Astrocyte (in vitro differentiated cells and primary cell): ENCODE data around the gene ZNF439.

Experiments
- EZH2 ChIP-seq: IDR thresholded peaks from 2 replicates; pipeline ENCODE4 v1.6.1; 2012; ENCODE audit warnings: mild to moderate bottlenecking, low read length, inconsistent platforms; ENCODE audit not compliant: insufficient read depth
- TF ChIP-seq, protein P1 (sequence below): IDR thresholded peaks from 2 replicates; pipeline ENCODE4 v1.5.1; 2011; ENCODE audit warnings: low read depth, mild to moderate bottlenecking, inconsistent platforms, low read length, moderate library complexity; ENCODE audit not compliant: insufficient read depth

DNA sequence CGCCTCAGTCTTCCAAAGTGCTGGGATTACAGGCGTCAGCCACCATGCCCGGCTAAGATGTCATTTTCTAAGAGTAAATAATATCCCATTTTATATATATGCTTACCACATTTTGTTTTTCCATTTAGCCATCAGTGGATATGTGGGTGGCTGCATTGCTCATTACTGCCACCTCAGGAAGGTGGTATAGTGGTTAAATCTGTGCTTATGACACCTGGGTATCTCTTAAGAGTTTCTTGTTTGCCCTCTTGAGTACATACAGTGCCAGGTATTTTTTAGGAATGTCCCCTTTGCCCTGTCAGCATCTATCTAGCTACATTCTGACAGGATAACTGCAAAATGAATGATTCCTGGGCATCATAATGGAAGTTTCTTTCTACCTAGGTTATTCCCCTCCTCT is 53.7 kb downstream of the ZNF439 start:
- TF ChIP-seq, protein P1, sequence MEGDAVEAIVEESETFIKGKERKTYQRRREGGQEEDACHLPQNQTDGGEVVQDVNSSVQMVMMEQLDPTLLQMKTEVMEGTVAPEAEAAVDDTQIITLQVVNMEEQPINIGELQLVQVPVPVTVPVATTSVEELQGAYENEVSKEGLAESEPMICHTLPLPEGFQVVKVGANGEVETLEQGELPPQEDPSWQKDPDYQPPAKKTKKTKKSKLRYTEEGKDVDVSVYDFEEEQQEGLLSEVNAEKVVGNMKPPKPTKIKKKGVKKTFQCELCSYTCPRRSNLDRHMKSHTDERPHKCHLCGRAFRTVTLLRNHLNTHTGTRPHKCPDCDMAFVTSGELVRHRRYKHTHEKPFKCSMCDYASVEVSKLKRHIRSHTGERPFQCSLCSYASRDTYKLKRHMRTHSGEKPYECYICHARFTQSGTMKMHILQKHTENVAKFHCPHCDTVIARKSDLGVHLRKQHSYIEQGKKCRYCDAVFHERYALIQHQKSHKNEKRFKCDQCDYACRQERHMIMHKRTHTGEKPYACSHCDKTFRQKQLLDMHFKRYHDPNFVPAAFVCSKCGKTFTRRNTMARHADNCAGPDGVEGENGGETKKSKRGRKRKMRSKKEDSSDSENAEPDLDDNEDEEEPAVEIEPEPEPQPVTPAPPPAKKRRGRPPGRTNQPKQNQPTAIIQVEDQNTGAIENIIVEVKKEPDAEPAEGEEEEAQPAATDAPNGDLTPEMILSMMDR: no peak
- no peak for TF ChIP-seq EZH2
